ENCODE measurements around the gene SNAI3. TPM values are rescaled to one million over a fixed set of nuclear protein-coding genes. Genes with fewer than 3 reads are reported as not detected.
"Not testable (repeated sequence)": the region's sequence is repeated elsewhere in the genome, so short reads cannot be mapped to it uniquely, and the experiment has no call there.

Gene SNAI3
- total RNA-seq, 1 donor from 2014 or later = 0.33 TPM

GRCh38 chr16:88669980-88670379 lies 16.3 kb downstream of the SNAI3 start:
- no peak for DNase-seq (ENCODE audit: low read depth, low spot score)

GRCh38 chr16:88669493-88669892 lies 16.8 kb downstream of the SNAI3 start:
- DNase-seq (ENCODE audit: low read depth, low spot score) = not testable (repeated sequence)

GRCh38 chr16:88667461-88667860 lies 18.8 kb downstream of the SNAI3 start:
- DNase-seq (ENCODE audit: low read depth, low spot score) = no peak

- no peak for DNase-seq (ENCODE audit: low read depth, low spot score)
These were observed 20.7 kb downstream of the SNAI3 start for GRCh38 chr16:88665570-88665969.

- peak; percentile 84 for DNase-seq (ENCODE audit: low read depth, low spot score)
These were observed 21.2 kb downstream of the SNAI3 start for GRCh38 chr16:88665148-88665547.

GRCh38 chr16:88662843-88663606 lies 23.3 kb downstream of the SNAI3 start, which contains the start of gene MVD:
MVD (minus strand) TSS chr16:88663091; CDS start chr16:88663080, 11 bp downstream.
- DNase-seq (ENCODE audit: low read depth, low spot score) = peak; percentile 92

GRCh38 chr16:88662222-88662842 lies 24.0 kb downstream of the SNAI3 start:
- no peak for DNase-seq (ENCODE audit: low read depth, low spot score)

GRCh38 chr16:88661468-88661867 lies 24.8 kb downstream of the SNAI3 start:
- no peak for DNase-seq (ENCODE audit: low read depth, low spot score)

- DNase-seq (ENCODE audit: low read depth, low spot score) = no peak
These were observed 27.1 kb downstream of the SNAI3 start for GRCh38 chr16:88659160-88659559.

- no peak for DNase-seq (ENCODE audit: low read depth, low spot score)
These were observed 27.6 kb downstream of the SNAI3 start for GRCh38 chr16:88658714-88659113.

GRCh38 chr16:88657371-88657770 lies 28.9 kb downstream of the SNAI3 start:
- DNase-seq (ENCODE audit: low read depth, low spot score) = no peak

GRCh38 chr16:88656291-88656980 lies 29.9 kb downstream of the SNAI3 start:
- no peak for DNase-seq (ENCODE audit: low read depth, low spot score)

- no peak for DNase-seq (ENCODE audit: low read depth, low spot score)
These were observed 30.5 kb downstream of the SNAI3 start for GRCh38 chr16:88655733-88656281.

GRCh38 chr16:88655053-88655732 lies 31.1 kb downstream of the SNAI3 start:
- DNase-seq (ENCODE audit: low read depth, low spot score) = no peak

- no peak for DNase-seq (ENCODE audit: low read depth, low spot score)
These were observed 31.8 kb downstream of the SNAI3 start for GRCh38 chr16:88654363-88655052.

- no peak for DNase-seq (ENCODE audit: low read depth, low spot score)
These were observed 32.5 kb downstream of the SNAI3 start for GRCh38 chr16:88653596-88654362.

GRCh38 chr16:88653101-88653500 lies 33.2 kb downstream of the SNAI3 start:
- no peak for DNase-seq (ENCODE audit: low read depth, low spot score)

- DNase-seq (ENCODE audit: low read depth, low spot score) = no peak
These were observed 33.6 kb downstream of the SNAI3 start for GRCh38 chr16:88652762-88653063.

GRCh38 chr16:88651989-88652761 lies 34.1 kb downstream of the SNAI3 start:
- DNase-seq (ENCODE audit: low read depth, low spot score) = no peak

Measured in pulmonary artery endothelial cell (primary cell).